SH-SY5Y (cell line): ENCODE results near the gene PLAAT4.

Experiments
- GATA2 ChIP-seq: IDR thresholded peaks from 2 replicates; pipeline ENCODE4 v1.6.1; 2011; ENCODE audit warnings: mild to moderate bottlenecking, low read depth, low read length
- GATA3 ChIP-seq: IDR thresholded peaks from 2 replicates; pipeline ENCODE4 v1.6.1; 2011; ENCODE audit warnings: low read depth, mild to moderate bottlenecking, low read length, moderate library complexity

PLAAT4 gene

GRCh38 chr11:63505857-63506528 is 30.6 kb upstream of the PLAAT4 start, which contains the start of gene LGALS12:
Gene LGALS12, plus strand, starts transcription at chr11:63506084. Its CDS starts 375 bp downstream, at chr11:63506459.
- TF ChIP-seq GATA3 (no peak), GATA2 (no peak)

GRCh38 chr11:63506876-63507275 is 29.7 kb upstream of the PLAAT4 start:
- TF ChIP-seq GATA3 (no peak), GATA2 (no peak)

DNA sequence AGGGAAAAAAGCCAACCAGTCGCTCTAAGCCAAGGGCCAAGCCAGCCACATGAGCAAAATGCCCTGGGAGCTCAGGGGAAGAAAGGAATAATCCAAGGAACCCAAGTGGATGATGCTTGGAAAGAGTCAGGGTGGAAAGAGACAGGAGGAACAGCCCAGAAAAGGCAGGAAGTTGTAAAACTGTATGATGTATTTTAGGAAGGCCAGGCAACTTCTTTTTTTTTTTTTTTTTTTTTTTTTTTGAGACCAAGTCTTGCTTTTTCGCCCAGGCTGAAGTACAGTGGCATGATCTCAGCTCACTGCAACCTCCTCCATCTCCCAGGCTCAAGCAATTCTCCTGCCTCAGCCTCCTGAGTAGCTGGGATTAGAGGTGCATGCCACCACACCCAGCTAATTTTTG is 29.1 kb upstream of the PLAAT4 start:
- TF ChIP-seq GATA3: no peak
- no peak for TF ChIP-seq GATA2

DNA sequence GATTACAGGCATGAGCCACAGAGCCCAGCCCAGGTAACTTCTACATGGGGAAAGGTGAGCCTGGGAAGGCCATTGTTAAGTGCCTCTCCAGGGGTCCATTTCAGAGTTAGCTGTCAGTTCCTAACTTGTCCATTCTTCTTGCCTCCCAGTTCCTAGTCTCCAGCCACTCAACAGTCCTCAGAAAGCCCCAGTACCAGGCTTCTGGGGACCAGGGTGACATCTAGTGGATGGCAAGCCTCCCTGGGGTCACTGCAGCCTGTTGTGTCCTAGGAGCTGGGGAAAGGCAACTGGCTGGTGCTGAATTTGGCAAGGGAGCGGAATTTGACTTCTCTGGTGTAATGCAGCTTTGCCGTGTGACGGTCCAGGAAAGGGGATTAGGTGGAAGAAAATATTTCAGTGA is 28.6 kb upstream of the PLAAT4 start:
- TF ChIP-seq GATA3 (no peak), GATA2 (no peak)

- no peak for TF ChIP-seq GATA2
- no peak for TF ChIP-seq GATA3
Observed at GRCh38 chr11:63508745-63509144, 27.9 kb upstream of the PLAAT4 start.

GRCh38 chr11:63510360-63511047 is 26.1 kb upstream of the PLAAT4 start:
- TF ChIP-seq GATA3 (no peak), GATA2 (no peak)

DNA sequence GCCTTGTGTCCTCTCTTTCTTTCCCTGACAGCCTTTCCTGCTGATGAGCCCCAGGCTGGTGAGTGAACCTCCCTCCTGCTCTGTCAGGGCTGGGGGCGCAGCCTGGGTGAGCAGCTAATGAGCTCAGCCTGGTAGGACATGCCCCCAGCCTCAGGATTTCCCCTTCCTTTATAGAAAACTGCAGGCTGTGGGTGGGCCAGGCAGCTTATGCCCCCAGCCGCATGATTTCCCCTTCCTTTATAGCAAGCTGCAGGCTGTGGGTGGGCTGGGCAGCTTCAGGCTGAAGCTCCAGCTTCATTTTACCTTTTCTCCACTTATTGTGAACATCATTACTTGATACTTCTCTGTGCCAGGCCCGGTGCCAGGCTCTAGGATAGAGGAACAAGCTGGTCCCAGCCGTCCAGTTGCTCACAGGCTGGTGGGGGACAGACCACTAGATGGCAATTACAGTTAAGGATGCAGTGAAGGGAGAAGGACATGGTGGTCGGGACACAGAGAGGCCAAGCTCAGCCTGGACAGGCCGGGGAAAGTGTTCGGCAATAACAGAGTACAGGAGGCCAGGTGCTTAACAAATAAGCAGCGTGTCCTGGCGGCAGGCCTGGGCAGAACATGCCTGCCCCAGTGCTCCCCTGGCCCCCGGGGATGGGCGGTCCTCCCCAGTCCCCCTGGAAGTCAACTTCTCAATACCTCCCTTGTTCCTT is 25.4 kb upstream of the PLAAT4 start:
- no peak for TF ChIP-seq GATA3
- no peak for TF ChIP-seq GATA2

- no peak for TF ChIP-seq GATA2
- no peak for TF ChIP-seq GATA3
Observed at GRCh38 chr11:63512816-63513215, 23.8 kb upstream of the PLAAT4 start.

GRCh38 chr11:63516109-63516508 is 20.5 kb upstream of the PLAAT4 start:
- TF ChIP-seq GATA2 (no peak), GATA3 (no peak)

DNA sequence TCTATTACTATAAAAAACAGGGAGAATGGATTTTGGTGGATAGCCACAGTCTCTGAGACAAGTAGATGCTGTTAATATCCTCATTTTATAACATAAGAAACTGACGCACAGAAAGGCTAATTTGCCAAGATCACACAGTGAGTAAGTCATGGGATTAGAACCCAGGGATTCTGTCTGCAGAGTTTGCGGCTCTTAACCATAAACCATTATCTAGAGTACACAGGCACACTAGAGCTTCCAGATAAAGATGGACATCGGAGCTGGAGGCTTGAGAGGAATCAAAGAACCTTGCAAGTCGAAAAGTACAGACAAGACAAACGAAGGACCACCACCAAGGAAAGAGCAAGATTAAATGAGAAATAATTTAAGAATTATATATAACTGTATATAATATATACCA is 19.5 kb upstream of the PLAAT4 start:
- TF ChIP-seq GATA3 (no peak), GATA2 (no peak)

DNA sequence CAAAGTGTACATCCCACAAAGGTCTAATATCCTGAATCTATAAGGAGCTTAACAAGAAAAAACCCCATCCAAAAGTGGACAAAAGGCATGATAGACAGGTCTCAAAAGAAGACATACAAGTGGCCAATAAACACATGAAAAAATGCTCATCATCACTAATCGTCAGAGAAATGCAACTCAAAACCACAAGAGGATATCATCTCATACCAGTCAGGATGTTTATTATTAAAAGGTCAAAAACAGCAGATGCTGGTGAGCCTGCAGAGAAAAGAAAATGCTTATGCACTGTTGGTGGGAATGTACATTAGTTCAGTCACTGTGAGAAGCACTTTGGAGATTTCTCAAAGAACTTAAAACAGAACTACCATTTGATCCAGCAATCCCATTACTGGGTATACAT is 18.1 kb upstream of the PLAAT4 start:
- TF ChIP-seq GATA3: no peak
- TF ChIP-seq GATA2: no peak

GRCh38 chr11:63520606-63521170 is 15.9 kb upstream of the PLAAT4 start:
- TF ChIP-seq GATA2 (no peak), GATA3 (no peak)

GRCh38 chr11:63521896-63522295 is 14.7 kb upstream of the PLAAT4 start:
- TF ChIP-seq GATA3 (no peak), GATA2 (no peak)

DNA sequence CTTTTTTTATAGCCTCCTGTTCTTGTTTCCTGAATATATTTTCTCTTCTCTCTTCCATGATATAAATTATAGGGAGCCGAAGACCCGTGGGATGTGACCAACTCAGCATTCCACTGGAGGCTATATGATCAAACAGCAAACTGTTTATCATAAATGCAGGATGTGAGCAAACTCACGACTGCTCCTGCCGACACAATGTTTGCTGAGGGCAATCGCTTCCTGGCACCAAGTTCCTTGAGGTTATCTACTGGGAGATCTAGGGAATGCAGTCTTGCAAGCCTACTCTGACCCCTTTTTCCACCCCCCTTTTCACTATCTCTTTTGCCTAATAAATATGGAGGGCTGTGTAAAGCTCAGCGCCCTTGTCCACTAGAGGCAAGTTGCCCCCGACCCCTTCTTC is 13.5 kb upstream of the PLAAT4 start:
- no peak for TF ChIP-seq GATA2
- TF ChIP-seq GATA3: no peak
